ENCODE measurements around the gene ITGAD. TPM values are rescaled to one million over a fixed set of nuclear protein-coding genes. Genes with fewer than 3 reads are reported as not detected.

ITGAD gene
- total and polyA plus RNA-seq, 12 donors = 0.03 to 0.35 (median 0.11) TPM; not detected in 5

- intact Hi-C loops (cut with DNase I) = no loop called here
- Histone ChIP-seq H3K9me3 (replicated peaks in 1 of 3) (no peaks in the 10 kb centered on the region), H3K27ac (no peak overlapping the region), H3K36me3 (replicated peaks in 1 of 2) (no peaks in the 10 kb centered on the region), H3K4me3 (no peak overlapping the region), H3K27me3 (no peaks in the 10 kb centered on the region), H3K4me1 (replicated peaks in 1 of 2) (no peaks in the 10 kb centered on the region)
- TF ChIP-seq, protein P1, sequence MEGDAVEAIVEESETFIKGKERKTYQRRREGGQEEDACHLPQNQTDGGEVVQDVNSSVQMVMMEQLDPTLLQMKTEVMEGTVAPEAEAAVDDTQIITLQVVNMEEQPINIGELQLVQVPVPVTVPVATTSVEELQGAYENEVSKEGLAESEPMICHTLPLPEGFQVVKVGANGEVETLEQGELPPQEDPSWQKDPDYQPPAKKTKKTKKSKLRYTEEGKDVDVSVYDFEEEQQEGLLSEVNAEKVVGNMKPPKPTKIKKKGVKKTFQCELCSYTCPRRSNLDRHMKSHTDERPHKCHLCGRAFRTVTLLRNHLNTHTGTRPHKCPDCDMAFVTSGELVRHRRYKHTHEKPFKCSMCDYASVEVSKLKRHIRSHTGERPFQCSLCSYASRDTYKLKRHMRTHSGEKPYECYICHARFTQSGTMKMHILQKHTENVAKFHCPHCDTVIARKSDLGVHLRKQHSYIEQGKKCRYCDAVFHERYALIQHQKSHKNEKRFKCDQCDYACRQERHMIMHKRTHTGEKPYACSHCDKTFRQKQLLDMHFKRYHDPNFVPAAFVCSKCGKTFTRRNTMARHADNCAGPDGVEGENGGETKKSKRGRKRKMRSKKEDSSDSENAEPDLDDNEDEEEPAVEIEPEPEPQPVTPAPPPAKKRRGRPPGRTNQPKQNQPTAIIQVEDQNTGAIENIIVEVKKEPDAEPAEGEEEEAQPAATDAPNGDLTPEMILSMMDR (IDR thresholded peaks at IDR 0.05) = peak; percentile 37 to 65 (median 54)
- no peak for TF ChIP-seq POLR2A (IDR thresholded peaks at IDR 0.05)
- DNase-seq = peak; percentile 55 to 79 (median 69)
- 26 to 34% (median 26%) methylated on average over 10 to 14 of the region's 14 CpGs for WGBS, 4 donors
Observed at GRCh38 chr16:31382485-31383161, 10.5 kb upstream of the ITGAD start.

DNA sequence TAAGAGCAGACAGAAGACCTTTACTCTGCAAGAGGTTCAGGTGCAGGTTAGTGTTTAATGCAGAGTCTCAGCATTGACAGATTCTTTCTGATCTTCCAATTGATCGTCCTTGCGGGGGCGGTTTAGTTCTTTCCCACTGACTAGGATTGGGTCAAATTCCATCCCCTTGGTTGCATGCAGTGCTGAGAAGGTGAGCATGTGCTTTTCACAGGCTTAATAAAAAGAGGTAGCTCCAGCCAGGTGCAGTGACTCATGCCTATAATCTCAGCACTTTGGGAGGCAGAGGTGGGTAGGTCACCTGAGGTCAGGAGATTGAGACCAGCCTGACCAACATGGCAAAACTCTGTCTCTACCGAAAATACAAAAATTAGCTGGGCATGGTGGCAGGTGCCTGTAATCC is 7.5 kb upstream of the ITGAD start:
- intact Hi-C loops (cut with DNase I) = no loop called here
- Histone ChIP-seq H3K4me3 (no peak overlapping the region), H3K36me3 (replicated peaks in 1 of 2) (no peaks in the 10 kb centered on the region), H3K9me3 (replicated peaks in 1 of 3) (no peaks in the 10 kb centered on the region), H3K27me3 (no peaks in the 10 kb centered on the region), H3K27ac (no peak overlapping the region), H3K4me1 (replicated peaks in 1 of 2) (no peaks in the 10 kb centered on the region)
- 69 to 81% (median 74%) methylated on average over 4 of the region's 4 CpGs for WGBS, 4 donors
- TF ChIP-seq POLR2A (IDR thresholded peaks at IDR 0.05) = no peak
- TF ChIP-seq, protein P1 (IDR thresholded peaks at IDR 0.05) = no peak
- no peak for DNase-seq

- H3K4me1 ChIP-seq (replicated peaks in 1 of 2) = no peaks in the 10 kb centered on the region
- no peaks in the 10 kb centered on the region for H3K36me3 ChIP-seq (replicated peaks in 1 of 2)
- intact Hi-C loops (cut with DNase I) = no loop called here
- no peak overlapping the region for H3K27ac ChIP-seq
- no peak for DNase-seq
- H3K27me3 ChIP-seq = no peaks in the 10 kb centered on the region
- H3K4me3 ChIP-seq = no peak overlapping the region
- no peaks in the 10 kb centered on the region for H3K9me3 ChIP-seq (replicated peaks in 1 of 3)
- 48 to 51% (median 49%) methylated on average over 6 of the region's 6 CpGs for WGBS, 4 donors
- TF ChIP-seq, protein P1 (IDR thresholded peaks at IDR 0.05) = no peak
- no peak for TF ChIP-seq POLR2A (IDR thresholded peaks at IDR 0.05)
Observed at GRCh38 chr16:31386157-31386984, 6.8 kb upstream of the ITGAD start.

- Histone ChIP-seq H3K27me3 (no peaks in the 10 kb centered on the region), H3K4me3 (no peak overlapping the region), H3K36me3 (replicated peaks in 1 of 2) (no peaks in the 10 kb centered on the region), H3K27ac (no peak overlapping the region), H3K4me1 (replicated peaks in 1 of 2) (no peaks in the 10 kb centered on the region), H3K9me3 (replicated peaks in 1 of 3) (no peaks in the 10 kb centered on the region)
- intact Hi-C loops (cut with DNase I) = no loop called here
- 49 to 62% (median 58%) methylated on average over 2 of the region's 2 CpGs for WGBS, 4 donors
- TF ChIP-seq, protein P1 (IDR thresholded peaks at IDR 0.05) = no peak
- TF ChIP-seq POLR2A (IDR thresholded peaks at IDR 0.05) = no peak
- DNase-seq = no peak
Observed at GRCh38 chr16:31388535-31388934, 4.6 kb upstream of the ITGAD start.
